ENCODE results near the gene STX2.
A peak's percentile ranks its signal among the peaks of the same experiment; 100 is the strongest.
"Not testable (repeated sequence)": the region's sequence is repeated elsewhere in the genome, so short reads cannot be mapped to it uniquely, and the experiment has no call there.

The STX2 gene

GRCh38 chr12:130795906-130796305 is 43.1 kb downstream of the STX2 start:
- no peak for DNase-seq

GRCh38 chr12:130793554-130793849 is 45.5 kb downstream of the STX2 start:
- no peak for DNase-seq

- DNase-seq: peak; percentile 31
Measured at GRCh38 chr12:130792821-130793553, 46.1 kb downstream of the STX2 start.

GRCh38 chr12:130791629-130792028 is 47.4 kb downstream of the STX2 start:
- peak; percentile 78 for DNase-seq

- DNase-seq: no peak
Measured at GRCh38 chr12:130788515-130788914, 50.5 kb downstream of the STX2 start.

GRCh38 chr12:130787445-130788410 is 51.3 kb downstream of the STX2 start:
- peak; percentile 71 for DNase-seq

GRCh38 chr12:130787041-130787440 is 52.0 kb downstream of the STX2 start:
- DNase-seq: no peak

GRCh38 chr12:130783110-130783715 is 55.8 kb downstream of the STX2 start:
- no peak for DNase-seq

GRCh38 chr12:130782245-130782644 is 56.8 kb downstream of the STX2 start:
- DNase-seq: not testable (repeated sequence)

- DNase-seq: no peak
Measured at GRCh38 chr12:130780880-130781575, 58.0 kb downstream of the STX2 start.

GRCh38 chr12:130780325-130780724 is 58.7 kb downstream of the STX2 start:
- no peak for DNase-seq

- DNase-seq: no peak
Measured at GRCh38 chr12:130778776-130779175, 60.3 kb downstream of the STX2 start.

GRCh38 chr12:130776857-130777339 is 62.2 kb downstream of the STX2 start:
- no peak for DNase-seq

- DNase-seq: peak; percentile 84
Measured at GRCh38 chr12:130775953-130776856, 62.8 kb downstream of the STX2 start.

- DNase-seq: no peak
Measured at GRCh38 chr12:130770413-130771028, 68.5 kb downstream of the STX2 start.

GRCh38 chr12:130768120-130768519 is 70.9 kb downstream of the STX2 start:
- no peak for DNase-seq

- no peak for DNase-seq
Measured at GRCh38 chr12:130766470-130766869, 72.6 kb downstream of the STX2 start.

GRCh38 chr12:130765186-130765659 is 73.8 kb downstream of the STX2 start:
- DNase-seq: no peak

- DNase-seq: peak; percentile 91
Measured at GRCh38 chr12:130764475-130765185, 74.4 kb downstream of the STX2 start.

GRCh38 chr12:130764073-130764472 is 75.0 kb downstream of the STX2 start:
- peak; percentile 83 for DNase-seq

- no peak for DNase-seq
Measured at GRCh38 chr12:130762319-130762675, 76.8 kb downstream of the STX2 start.
